Nephron progenitor cell (in vitro differentiated cells): ENCODE data around the gene TFPT.
"Not testable (repeated sequence)": the region's sequence is repeated elsewhere in the genome, so short reads cannot be mapped to it uniquely, and the experiment has no call there.

ENCODE experiments used
- DNase-seq: peaks from one replicate; pipeline ENCODE4 v3.0.0; 2021
- H3K27ac Mint-ChIP-seq: 2 replicates; pipeline ENCODE4 v1.8.0; 2021; ENCODE audit warnings: mild to moderate bottlenecking, moderate library complexity, mixed read lengths
- H3K27me3 Mint-ChIP-seq: 2 replicates; pipeline ENCODE4 v1.8.0; 2021; ENCODE audit warnings: mild to moderate bottlenecking, low read depth, mixed read lengths; ENCODE audit not compliant: poor library complexity
- H3K36me3 Mint-ChIP-seq: 2 replicates; pipeline ENCODE4 v1.8.0; 2021; ENCODE audit warnings: low read depth, mixed read lengths
- H3K4me1 Mint-ChIP-seq: 2 replicates; pipeline ENCODE4 v1.8.0; 2021; ENCODE audit warnings: mixed read lengths
- H3K4me3 Mint-ChIP-seq: 2 replicates; pipeline ENCODE4 v1.8.0; 2021; ENCODE audit warnings: mild to moderate bottlenecking, moderate library complexity, mixed read lengths
- H3K9me3 Mint-ChIP-seq: 2 replicates; pipeline ENCODE4 v1.8.0; 2021; ENCODE audit warnings: mild to moderate bottlenecking, moderate library complexity, mixed read lengths
- TF ChIP-seq, protein P1 (sequence below): fragments of 200-600 bp; sonication (generic); IDR thresholded peaks from 2 replicates; pipeline ENCODE4 v1.5.0; 2021; ENCODE audit warnings: antibody characterized with exemption

The TFPT gene

DNA sequence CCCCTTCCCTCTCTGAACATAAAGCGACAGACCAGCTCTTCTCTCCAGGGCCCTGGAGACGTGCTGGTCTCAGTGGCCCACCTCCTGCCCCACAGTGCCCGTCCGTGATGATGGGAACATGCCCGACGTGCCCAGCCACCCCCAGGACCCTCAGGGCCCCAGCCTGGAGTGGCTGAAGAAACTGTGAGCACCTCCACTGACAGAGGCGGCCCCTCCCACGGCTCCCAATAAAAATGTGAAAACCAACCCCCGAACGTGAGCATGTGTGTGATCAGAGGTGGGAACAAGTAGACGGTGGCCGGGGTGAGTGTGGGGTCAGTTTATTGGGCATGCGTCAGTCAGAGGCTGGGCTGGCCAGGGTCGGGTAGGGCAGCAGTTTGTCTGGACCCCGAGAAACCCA is 8.7 kb downstream of the TFPT start:
- H3K4me3 Mint-ChIP-seq, result no peak overlapping the region
- H3K9me3 Mint-ChIP-seq, result no peaks in the 10 kb centered on the region
- peaks cover 27% of the 10 kb centered on the region for H3K4me1 Mint-ChIP-seq
- TF ChIP-seq, protein P1, sequence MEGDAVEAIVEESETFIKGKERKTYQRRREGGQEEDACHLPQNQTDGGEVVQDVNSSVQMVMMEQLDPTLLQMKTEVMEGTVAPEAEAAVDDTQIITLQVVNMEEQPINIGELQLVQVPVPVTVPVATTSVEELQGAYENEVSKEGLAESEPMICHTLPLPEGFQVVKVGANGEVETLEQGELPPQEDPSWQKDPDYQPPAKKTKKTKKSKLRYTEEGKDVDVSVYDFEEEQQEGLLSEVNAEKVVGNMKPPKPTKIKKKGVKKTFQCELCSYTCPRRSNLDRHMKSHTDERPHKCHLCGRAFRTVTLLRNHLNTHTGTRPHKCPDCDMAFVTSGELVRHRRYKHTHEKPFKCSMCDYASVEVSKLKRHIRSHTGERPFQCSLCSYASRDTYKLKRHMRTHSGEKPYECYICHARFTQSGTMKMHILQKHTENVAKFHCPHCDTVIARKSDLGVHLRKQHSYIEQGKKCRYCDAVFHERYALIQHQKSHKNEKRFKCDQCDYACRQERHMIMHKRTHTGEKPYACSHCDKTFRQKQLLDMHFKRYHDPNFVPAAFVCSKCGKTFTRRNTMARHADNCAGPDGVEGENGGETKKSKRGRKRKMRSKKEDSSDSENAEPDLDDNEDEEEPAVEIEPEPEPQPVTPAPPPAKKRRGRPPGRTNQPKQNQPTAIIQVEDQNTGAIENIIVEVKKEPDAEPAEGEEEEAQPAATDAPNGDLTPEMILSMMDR, result no peak
- H3K27ac Mint-ChIP-seq, result peak overlapping the region; percentile 60
- no peak for DNase-seq
- H3K27me3 Mint-ChIP-seq, result no peaks in the 10 kb centered on the region
- H3K36me3 Mint-ChIP-seq, result peaks cover 34% of the 10 kb centered on the region

DNA sequence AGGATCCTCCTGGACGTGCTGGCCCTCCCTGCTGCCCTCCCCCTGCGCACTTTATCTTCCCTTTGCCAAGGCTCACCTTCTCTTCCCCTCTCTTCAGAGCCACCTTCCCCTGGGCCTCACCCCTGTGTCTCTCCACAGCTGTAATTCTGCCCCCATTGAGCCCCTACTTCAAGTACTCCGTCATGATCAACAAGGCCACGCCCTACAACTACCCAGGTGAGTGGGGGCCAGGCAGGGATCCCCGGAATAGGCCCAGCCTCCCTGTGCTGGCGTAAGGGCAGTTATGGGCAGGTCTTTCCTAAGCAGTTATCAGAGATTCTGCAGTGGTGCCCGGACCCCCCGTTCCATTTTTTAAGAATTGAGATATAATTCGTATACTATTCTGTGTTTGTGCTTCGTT is 9.7 kb downstream of the TFPT start:
- Mint-ChIP-seq H3K27me3 (no peaks in the 10 kb centered on the region), H3K36me3 (peaks cover 31% of the 10 kb centered on the region), H3K27ac (peak overlapping the region; percentile 66), H3K9me3 (no peaks in the 10 kb centered on the region), H3K4me3 (peak overlapping the region; percentile 15), H3K4me1 (peaks cover 27% of the 10 kb centered on the region)
- DNase-seq, result no peak
- TF ChIP-seq, protein P1, result no peak

DNA sequence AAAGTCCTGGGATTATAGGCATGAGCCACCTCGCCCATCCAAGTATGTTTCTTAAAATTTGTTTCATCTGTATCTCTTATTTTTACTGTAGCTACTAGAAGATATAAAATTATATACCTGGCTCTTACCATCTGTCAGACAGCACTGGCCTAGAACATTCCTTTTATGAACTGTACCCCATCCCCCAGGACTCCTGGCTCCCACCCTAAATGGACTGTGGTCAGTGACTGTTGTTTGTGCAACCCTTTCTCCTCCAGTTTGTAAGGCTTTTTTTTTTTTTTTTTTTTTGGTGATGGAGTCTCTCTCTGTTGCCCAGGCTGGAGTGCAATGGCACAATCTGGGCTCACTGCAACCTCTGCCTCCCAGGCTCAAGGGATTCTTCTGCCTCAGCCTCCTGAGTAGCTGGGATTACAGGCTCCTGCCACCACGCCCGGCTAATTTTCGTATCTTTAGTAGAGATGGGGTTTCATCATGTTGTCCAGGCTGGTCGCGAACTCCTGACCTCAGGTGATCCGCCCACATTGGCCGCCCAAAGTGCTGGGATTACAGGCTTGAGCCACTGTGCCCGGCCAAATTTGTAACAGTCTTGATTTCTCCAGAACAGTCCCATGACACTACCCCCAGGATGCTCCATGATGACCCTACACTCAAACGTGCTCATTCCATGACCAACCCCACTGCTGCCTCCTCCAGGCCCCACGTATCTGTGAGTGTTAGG is 10.3 kb downstream of the TFPT start:
- peaks cover 4% of the 10 kb centered on the region for H3K27me3 Mint-ChIP-seq
- TF ChIP-seq, protein P1, result no peak
- DNase-seq, result no peak
- H3K36me3 Mint-ChIP-seq, result peaks cover 26% of the 10 kb centered on the region
- peak overlapping the region; percentile 98 for H3K4me3 Mint-ChIP-seq
- no peaks in the 10 kb centered on the region for H3K9me3 Mint-ChIP-seq
- H3K27ac Mint-ChIP-seq, result peak overlapping the region; percentile 66
- peaks cover 27% of the 10 kb centered on the region for H3K4me1 Mint-ChIP-seq

DNA sequence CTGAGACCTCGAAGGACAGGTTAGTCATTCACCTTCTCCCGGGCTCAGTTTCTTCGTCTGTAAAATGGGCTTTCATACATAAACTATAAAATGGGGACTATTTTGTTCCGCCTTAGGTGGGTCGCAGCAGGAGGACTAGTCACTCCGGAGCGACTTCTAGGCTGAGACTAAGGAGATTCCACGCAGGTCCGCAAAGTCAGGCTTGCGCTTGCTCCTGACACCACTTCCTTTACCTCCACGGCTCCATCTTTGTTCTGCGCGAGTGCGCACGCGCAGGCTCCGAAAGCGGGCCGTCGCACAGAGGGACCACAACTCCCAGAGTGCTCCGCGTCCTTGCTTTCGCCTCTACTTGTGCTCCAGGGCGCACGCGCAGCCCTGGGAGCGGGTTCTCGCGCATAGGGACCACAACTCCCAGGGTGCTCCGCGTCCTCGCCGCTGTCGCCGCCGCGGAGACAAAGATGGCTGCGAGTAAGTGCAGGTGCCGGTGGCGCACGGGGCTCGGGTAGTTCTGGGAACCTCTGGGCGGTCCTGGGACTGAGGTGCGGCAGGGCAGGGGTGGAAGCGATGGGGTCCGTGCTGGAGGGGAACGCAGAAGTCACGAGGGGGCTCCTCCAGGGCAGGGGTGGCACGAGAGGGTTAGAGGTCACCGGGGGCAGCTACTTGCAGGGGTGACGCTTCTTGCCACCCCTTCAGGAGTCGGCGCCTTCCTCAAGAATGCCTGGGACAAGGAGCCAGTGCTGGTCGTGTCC is 12.9 kb downstream of the TFPT start, which contains the start of gene NDUFA3:
TSS of gene NDUFA3 (plus strand) at position 435 of the 749 bp plus-strand sequence. CDS start at position 459, 24 bp downstream.
- Mint-ChIP-seq H3K27me3 (peaks cover 27% of the 10 kb centered on the region), H3K4me3 (peak within 1 kb of the TSS; percentile 98), H3K9me3 (no peaks in the 10 kb centered on the region), H3K4me1 (peaks cover 27% of the 10 kb centered on the region), H3K27ac (no peak within 1 kb of the TSS), H3K36me3 (peaks cover 22% of the 10 kb centered on the region)
- TF ChIP-seq, protein P1, result no peak
- DNase-seq, result peak; percentile 95

DNA sequence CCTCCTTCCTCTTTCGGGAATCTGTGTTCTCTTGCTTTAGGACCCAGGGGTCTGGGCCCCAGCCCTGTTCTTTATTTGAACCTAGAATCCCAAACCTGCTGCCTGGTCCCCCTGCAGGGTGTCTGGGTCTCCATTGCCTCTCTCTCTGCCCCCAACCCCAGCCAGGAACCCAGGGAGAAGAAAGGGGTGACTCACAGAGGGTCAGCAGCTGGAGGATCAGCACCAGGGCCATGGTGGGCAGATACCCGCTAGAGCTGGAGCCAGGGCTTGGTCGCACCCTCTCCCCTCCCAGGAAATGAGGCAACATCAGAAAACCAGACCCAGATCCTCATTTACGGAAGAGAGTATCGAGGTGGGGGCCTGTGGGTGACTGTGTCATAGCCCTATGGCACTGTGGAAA is 14.9 kb downstream of the TFPT start, which contains the start of gene OSCAR:
TSS of gene OSCAR (minus strand) at position 243 of the 400 bp plus-strand sequence. CDS start at position 232, 11 bp downstream.
- DNase-seq, result no peak
- peaks cover 22% of the 10 kb centered on the region for H3K4me1 Mint-ChIP-seq
- peaks cover 3% of the 10 kb centered on the region for H3K36me3 Mint-ChIP-seq
- no peaks in the 10 kb centered on the region for H3K9me3 Mint-ChIP-seq
- H3K27me3 Mint-ChIP-seq, result peaks cover 47% of the 10 kb centered on the region
- H3K27ac Mint-ChIP-seq, result no peak within 1 kb of the TSS
- TF ChIP-seq, protein P1, result no peak
- H3K4me3 Mint-ChIP-seq, result peak within 1 kb of the TSS; percentile 98

DNA sequence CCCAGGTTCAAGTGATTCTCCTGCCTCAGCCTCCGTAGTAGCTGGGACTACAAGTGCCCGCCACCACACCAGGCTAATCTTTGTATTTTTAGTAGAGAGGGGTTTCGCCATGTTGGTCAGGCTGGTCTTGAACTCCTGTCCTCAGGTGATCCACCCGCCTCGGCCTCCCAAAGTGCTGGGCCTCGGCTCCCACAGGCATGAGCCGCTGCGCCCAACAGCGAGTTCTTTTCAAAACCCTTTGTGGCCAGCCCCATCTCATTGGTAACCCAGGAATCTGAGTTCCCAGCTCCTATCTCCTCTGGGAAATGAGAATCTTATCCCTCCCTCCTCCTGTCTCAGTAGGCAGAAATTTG is 15.6 kb downstream of the TFPT start:
- not testable (repeated sequence) for H3K36me3 Mint-ChIP-seq, H3K4me3 Mint-ChIP-seq, H3K27ac Mint-ChIP-seq, H3K9me3 Mint-ChIP-seq, DNase-seq
- peaks cover 19% of the 10 kb centered on the region for H3K4me1 Mint-ChIP-seq
- H3K27me3 Mint-ChIP-seq, result peaks cover 54% of the 10 kb centered on the region
